ENCODE measurements around the gene HCN2. TPM values are rescaled to one million over a fixed set of nuclear protein-coding genes. Genes with fewer than 3 reads are reported as not detected.

Gene HCN2
- total and polyA plus RNA-seq, 2 of the 13 experiments (the other 11 are each of a cell fraction or from before 2014, with no cell fraction given): 0.01 TPM; not detected in 1

- no peak overlapping the region for H2AFZ ChIP-seq (ENCODE audit: low read length)
- H3K9me3 ChIP-seq (ENCODE audit: low read length): no peaks in the 10 kb centered on the region
- intact Hi-C loops (cut with micrococcal nuclease; ENCODE audit: unreplicated experiment) (loop anchor here (10.0 kb wide), 1 partner anchor 81 kb away; the partner anchor contains the start of gene RNF126), in situ Hi-C loops (cut with HindIII; ENCODE audit: extremely low pct_ligation_motif_present, low pct_unique_long_range_greater_than_20kb) (loop anchor here (10.0 kb wide), 1 partner anchor 151 kb away; no protein-coding TSS in a partner anchor)
- H3K4me3 ChIP-seq (replicated peaks in 1 of 3; ENCODE audit: insufficient read depth in 1 of 3, low read depth in 2 of 3, low read length in 3 of 3): no peak overlapping the region
- H4K20me1 ChIP-seq (ENCODE audit: insufficient read depth, low read length): peaks cover 56% of the 10 kb centered on the region
- ATAC-seq (peak; percentile 1; the same call in 1 of the 3 replicates), FAIRE-seq (no peak), DNase-seq (ENCODE audit: low spot score) (no peak)
- peaks cover 11% of the 10 kb centered on the region for H3K79me2 ChIP-seq (ENCODE audit: insufficient read depth, low read length)
- no peak overlapping the region for H3K9ac ChIP-seq (ENCODE audit: insufficient read depth, low read depth, low read length)
- ChIA-PET CTCF (ENCODE audit: low intra/inter-chr PET ratio, low total read pairs) (interaction anchor here (1.2 to 2.4 kb wide), 3 partner anchors 21 to 81 kb away, joined by 3 to 9 read pairs (median 4); no protein-coding TSS in a partner anchor), POLR2A (interaction anchor here (1.2 to 3.9 kb wide), 3 partner anchors 9 to 28 kb away, joined by 7 to 16 read pairs (median 11); partner anchors contain the start of gene BSG)
- TF ChIP-seq, protein P1, sequence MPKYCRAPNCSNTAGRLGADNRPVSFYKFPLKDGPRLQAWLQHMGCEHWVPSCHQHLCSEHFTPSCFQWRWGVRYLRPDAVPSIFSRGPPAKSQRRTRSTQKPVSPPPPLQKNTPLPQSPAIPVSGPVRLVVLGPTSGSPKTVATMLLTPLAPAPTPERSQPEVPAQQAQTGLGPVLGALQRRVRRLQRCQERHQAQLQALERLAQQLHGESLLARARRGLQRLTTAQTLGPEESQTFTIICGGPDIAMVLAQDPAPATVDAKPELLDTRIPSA (CRISPR knock-in tag; IDR thresholded peaks at IDR 0.05; ENCODE audit: borderline replicate concordance): 0 out of 2 replicates have a peak, but pooled peaks have one; percentile 4
- TF ChIP-seq IKZF5 (CRISPR knock-in tag; IDR thresholded peaks at IDR 0.05): no peak
- peak; percentile 5 for TF ChIP-seq RBM39 (IDR thresholded peaks at IDR 0.05; ENCODE audit: low read depth, low read length, poor library complexity, severe bottlenecking)
- TF ChIP-seq ZMAT3 (CRISPR knock-in tag; conservative IDR thresholded peaks at IDR 0.05): 0 out of 2 replicates have a peak, but pooled peaks have one; percentile 17
- 0 out of 2 replicates have a peak, but pooled peaks have one; percentile 1 for TF ChIP-seq ZFP90 (CRISPR knock-in tag; IDR thresholded peaks at IDR 0.05; ENCODE audit: borderline replicate concordance)
- 0 out of 4 replicates have a peak, but pooled peaks of 1 of the 2 experiments have one; percentile 3 for TF ChIP-seq POLR2A (IDR thresholded peaks at IDR 0.05; ENCODE audit: insufficient read depth in 1 of 2, low read depth in 2 of 2, low read length in 2 of 2)
- peak; percentile 10; the same call in 1 of the 2 replicates for TF ChIP-seq HNF1B (CRISPR knock-in tag; IDR thresholded peaks at IDR 0.05)
- TF ChIP-seq POLR2AphosphoS2 (IDR thresholded peaks at IDR 0.05; ENCODE audit: low read depth, low read length): peak; percentile 77; the same call in 1 of the 2 replicates
- TF ChIP-seq ZNF839 (CRISPR knock-in tag; IDR thresholded peaks at IDR 0.05; ENCODE audit: borderline replicate concordance): no peak
- TF ChIP-seq CBX1 (IDR thresholded peaks at IDR 0.05; ENCODE audit: low read depth): peak; percentile 3
- peaks cover 20 to 33% of the 10 kb centered on the region in 2 experiments; a peak in 4 of 5 replicates for H3K36me3 ChIP-seq (replicated peaks in 1 of 2; ENCODE audit: control insufficient read depth in 1 of 2, insufficient read depth in 2 of 2, low read length in 2 of 2)
- no peak overlapping the region for H3K4me2 ChIP-seq (ENCODE audit: low read depth, low read length)
- peaks cover 2 to 15% of the 10 kb centered on the region in 2 experiments for H3K27me3 ChIP-seq (ENCODE audit: control insufficient read depth in 1 of 2, insufficient read depth in 2 of 2, low read length in 2 of 2)
- no TSS peak for BruUV-seq (replicated peaks)
- peaks cover 30% of the 10 kb centered on the region for H3K4me1 ChIP-seq (ENCODE audit: insufficient read depth, low read length)
- WGBS (ENCODE audit: low lambda C conversion rate): 87% methylated on average over 5 of the region's 5 CpGs
- no peak overlapping the region for H3K27ac ChIP-seq (ENCODE audit: extremely low read length, insufficient read depth, low read length)
Observed at GRCh38 chr19:583968-584239, 5.8 kb upstream of the HCN2 start.

All from HepG2 (cell line).